ENCODE measurements around the gene FKBP4. TPM values are rescaled to one million over a fixed set of nuclear protein-coding genes. Genes with fewer than 3 reads are reported as not detected.

Gene FKBP4
- polyA plus RNA-seq, 4 donors, result 46.1 to 175 (median 137) TPM

DNA sequence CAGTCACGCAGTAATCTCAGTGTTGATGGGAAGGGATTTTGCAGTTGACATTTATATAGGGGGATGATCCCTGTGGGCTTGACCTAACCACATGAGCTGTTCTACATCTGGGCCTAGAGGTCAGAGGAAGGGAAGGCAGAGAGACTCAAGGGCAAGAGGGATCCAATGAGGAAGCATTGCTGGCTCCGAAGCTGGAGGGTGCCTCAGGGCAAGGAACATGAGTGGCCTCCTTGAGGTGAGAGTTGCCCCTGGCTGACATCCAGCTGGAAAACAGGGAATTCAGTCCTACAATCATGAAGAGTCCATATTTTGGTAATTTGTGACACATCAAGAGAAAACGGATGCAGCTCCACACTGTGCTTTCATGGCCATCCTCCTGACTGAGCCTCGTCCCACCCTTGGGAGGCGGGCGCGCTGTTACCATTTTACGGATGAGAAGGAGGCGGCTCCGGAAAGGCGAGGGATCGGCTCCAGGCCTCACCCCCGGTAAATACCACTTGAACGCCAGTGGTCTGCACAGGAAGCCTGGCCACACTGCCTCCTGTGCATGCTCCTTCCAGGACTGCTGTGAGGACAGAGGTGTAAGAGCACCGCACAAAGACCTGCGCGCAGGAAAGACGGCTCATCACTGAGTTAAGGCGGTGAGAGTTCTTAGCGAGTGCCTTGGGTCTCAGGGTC, 18.5 kb upstream of the FKBP4 start:
- DNase-seq (ENCODE audit: low read depth in 4 of 4, low spot score in 3 of 4), result no peak

DNA sequence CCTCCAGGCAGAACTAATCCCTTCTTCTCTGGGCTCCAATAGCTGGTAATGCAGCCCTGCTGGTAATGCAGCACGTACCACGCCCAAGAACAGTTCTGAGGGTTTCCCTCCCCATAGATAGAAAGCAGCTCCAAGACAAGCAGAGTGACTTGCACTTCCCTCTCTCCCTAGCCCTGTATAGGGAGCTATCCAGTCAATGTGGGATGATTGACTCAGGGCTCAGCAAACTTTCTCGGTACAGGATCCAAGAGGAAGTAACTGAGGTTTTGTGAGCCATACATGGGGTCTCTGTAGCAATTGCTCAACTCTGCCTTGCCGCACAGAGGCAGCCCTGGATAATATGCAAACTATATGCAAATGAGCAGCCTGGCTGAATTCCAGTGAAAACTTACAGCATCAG, 15.5 kb upstream of the FKBP4 start:
- no peak for DNase-seq (ENCODE audit: low read depth in 4 of 4, low spot score in 3 of 4)

DNA sequence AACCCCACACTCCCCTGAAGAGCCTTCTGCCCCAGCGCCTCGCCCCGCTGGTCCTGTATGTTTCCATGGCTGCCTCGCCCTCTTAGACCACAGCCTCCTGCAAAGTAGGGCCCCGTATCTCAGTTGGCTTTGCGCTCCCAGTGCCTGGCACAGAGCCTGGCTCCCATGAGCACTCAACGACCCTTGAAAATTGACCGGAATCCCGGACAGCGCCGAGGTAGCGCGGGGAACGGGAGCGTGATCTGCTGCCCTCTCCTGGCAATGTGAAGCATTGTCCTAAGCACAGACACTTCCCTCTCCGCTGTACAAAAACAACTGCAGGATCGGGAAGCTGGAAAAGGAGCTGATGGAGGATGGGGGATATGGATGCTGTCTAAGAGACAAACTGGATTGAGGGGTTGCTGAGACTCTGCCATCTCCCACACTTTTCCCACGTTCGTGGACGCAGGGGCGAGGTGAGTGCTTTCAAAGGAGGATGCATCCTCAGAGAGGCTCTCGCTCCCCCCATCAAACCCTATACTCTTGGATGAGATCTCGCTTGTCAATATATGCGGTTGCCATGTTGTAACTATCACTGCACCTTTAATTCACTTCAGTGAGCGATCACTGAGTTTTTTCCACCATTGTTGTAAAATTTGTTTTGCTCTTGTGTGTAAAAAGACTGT, 10.7 kb upstream of the FKBP4 start:
- DNase-seq (ENCODE audit: low read depth in 4 of 4, low spot score in 3 of 4), result no peak

DNA sequence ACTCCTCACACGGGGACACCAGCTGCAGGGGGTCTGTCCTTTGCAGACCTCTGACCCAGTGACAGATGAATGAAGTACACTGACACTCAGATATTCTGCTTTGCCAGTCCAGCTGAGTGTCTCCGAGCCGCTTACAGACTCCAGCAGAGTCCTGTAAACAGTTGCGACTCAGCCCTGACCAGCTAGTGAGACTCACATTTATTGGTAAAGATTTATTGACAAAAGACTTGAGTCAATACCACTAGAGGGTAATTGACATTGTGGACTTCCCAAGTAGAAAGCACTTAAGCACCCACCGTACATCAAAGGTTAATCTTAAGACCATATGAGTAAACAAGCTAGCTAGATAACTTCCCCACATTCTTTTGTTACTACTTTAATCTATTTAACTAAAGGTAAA, 9.8 kb upstream of the FKBP4 start:
- DNase-seq (ENCODE audit: low read depth in 4 of 4, low spot score in 3 of 4), result no peak

DNA sequence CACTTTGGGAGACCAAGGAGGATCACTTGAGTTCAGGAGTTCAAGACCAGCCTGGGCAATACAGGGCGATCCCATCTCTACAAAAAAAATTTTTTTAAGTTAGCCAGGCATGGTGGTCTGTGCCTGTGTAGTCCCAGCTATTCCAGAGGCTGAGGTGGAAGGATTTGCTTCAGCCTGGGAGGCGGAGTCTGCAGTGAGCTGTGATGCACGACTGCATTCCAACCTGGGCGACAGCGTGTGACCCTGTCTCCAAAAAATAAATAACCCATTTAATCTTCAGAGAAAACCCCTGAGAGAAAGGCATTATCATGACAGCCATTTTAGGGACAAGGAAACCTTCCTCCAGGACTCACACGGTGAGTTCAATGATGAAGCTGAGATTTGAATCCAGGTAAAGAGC, 3.7 kb upstream of the FKBP4 start:
- DNase-seq (ENCODE audit: low read depth in 4 of 4, low spot score in 3 of 4), result no peak

DNA sequence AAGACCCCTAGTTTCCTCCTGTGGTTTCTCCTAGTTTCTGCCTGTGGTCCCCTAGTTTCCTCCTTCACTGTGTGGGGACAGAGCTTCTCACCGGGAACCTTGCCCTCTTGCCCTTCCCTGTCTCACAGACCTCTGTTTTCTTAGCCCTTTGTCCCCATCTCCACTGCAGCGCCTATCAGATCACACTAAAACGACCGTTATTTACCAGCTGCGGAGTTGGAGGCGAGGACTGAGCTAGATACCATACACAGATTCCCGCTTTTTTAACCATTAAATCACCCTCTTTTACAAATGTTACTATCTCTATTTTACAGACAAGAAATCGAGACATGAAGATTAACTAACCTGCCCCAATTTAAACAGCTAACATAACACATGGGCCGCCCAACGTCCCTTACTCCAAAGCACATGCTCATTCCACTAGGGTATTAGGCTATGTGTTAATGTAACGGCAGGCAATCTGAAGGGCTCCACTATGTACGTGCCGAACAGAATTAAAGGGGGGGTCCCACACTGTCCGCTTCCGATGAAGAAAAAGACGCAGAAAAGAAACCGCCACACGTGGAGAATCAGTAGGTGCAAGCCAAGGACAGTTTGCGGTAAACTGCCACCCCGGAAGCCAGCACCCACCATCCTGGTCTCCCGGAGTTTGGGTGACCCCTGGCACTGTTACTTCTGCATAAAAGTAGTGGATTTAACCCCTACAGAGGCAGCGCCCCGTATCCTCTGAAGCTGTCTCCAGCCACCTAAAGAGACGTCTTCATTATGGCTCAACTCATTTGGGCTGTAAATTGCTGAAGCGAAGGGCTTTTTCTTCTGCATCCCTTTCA, 1.9 kb upstream of the FKBP4 start:
- no peak for DNase-seq (ENCODE audit: low read depth in 4 of 4, low spot score in 3 of 4)

DNA sequence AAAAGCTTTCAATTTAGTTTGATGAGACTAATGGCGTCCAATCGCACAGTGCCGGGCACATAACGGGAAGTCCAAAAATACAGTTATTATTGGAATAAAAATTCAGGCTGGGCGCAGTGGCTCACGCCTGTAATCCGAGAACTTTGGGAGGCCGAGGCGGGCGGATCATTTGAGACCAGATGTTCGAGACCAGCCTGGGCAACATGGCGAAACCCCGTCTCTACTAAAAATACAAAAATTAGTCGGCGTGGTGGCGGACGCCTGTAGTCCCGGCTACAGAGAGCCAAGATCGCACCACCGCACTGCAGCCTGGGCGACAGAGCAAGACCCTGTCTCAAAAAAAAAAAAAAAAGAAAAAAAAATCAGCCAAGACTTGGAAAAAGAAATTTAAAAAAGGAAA, 1.2 kb upstream of the FKBP4 start:
- no peak for DNase-seq (ENCODE audit: low read depth in 4 of 4, low spot score in 3 of 4)

DNA sequence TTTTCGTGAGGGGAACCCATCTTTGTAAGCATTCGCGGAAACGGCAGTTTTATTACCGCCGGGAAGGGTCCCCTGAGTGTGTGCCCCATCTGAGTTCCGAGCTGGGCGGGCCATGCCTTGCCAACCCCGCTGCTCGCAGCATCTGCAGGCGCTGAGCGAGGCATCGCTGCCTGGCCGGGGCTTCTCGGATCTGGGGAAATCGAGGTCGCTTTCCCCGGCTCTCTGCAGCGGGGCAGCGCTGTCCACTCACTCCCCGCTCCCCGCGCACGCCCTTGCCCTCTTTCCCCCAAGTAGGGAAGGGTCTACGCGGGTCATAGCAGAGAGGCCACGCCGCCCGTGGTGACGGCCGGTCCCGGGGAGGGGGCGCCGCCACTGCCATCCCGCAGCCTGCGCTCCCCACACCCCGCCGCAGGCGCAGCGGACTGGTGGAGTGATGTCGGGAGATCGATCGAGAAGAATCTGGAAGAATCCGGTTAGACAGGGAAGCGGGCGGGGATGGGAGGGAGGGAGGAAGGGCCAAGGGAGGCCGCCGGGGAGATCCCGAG, 507 bp upstream of the FKBP4 start:
- no peak for DNase-seq (ENCODE audit: low read depth in 4 of 4, low spot score in 3 of 4)

DNA sequence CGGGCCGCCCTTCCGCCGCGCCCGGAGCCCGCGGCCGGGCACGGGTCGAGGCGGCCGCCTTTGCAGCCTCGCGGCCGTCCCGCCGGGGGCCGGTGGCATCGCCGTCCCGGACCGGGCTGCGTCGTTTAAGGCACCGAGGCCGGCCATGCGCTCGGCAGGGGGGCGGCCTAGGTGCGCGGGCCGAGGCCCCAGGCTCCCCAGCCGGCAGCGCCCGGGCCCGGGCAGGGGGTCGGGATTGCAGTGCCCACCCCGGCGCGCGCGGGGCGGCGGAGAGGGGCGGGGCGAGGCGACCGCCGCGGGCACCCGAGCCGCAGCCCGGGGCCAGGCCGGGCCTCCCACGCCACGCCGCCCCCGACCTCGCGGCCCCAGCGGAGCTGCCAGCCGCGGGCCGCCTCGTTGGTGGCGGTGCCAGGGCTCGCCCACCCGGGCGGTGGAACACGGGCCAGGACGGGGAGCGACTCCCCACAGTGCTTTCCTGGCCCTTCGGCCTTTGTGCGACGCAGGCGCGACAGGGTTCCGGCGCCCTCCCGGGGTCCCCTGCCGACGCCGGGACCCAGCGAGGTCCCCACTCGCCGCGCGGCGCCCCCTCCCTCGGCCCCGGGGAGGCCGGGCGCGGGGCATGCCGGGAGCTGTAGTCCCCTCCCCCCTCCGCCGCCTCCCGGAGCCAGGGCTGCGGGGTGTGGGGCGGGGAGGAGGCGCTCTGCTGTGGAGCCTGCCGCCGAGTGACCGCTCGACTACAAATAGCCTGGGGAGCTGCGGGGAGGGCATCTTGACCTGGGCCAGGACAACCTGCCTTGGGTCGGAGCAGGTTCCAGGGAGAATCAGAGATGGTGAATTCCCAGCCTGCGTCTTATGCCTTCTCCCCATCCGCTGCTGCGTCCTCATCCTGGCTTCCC, 769 bp downstream of the FKBP4 start:
- DNase-seq (ENCODE audit: low read depth in 4 of 4, low spot score in 3 of 4), result peak in 1 of 4 donors; percentile 66

DNA sequence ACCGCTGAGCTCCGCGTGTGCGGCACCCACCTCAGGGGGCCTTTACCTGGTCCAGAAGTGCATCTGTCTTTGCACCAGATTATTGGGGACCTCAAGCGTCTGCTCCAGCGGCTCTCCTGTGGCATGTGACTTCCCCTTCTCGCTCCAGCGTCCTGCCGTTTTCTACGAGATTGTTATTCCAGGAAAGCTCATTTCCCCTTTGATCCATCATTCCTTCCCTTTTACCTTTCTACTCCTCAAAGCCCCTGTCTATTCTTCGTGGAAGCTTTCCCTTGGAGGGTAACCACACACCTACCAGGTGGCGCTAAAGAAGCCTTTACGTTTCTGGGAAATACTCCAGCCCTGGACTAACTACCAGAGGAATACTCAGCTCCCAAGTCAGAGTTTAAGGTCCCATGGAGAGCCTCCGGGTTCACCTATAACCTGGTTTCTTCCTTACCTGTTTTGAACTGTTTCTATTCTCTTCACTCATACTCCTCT, 1.5 kb downstream of the FKBP4 start:
- DNase-seq (ENCODE audit: low read depth in 4 of 4, low spot score in 3 of 4), result no peak

DNA sequence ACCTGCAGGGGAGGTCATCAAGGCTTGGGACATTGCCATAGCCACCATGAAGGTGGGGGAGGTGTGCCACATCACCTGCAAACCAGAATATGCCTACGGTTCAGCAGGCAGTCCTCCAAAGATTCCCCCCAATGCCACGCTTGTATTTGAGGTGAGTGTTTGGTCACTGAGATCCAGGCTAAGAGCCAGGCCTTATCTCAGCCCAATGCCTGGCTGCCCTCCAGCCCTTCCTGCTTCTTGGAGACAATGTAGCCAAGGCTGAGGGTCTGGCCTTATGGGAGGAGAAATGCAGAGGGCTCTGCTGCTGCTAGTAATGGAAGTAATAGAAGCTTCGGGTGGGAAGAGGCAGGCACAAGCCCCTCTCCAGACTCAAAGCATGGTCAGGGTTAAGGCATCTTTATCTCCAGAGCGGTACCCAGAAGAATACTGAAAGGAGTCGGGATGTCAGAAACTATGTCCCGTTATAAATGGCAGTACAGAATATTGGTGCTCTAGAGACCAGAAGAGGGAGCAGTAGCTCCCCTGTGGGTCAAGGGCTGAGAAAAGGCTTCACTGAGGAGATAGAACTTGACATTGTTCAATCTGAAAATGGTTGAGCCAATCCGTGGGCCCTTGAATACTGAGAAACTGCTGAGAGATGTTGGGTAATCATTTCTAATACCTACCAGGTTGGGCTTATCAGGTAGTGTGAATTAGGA, 3.1 kb downstream of the FKBP4 start:
- DNase-seq (ENCODE audit: low read depth in 4 of 4, low spot score in 3 of 4), result no peak

DNA sequence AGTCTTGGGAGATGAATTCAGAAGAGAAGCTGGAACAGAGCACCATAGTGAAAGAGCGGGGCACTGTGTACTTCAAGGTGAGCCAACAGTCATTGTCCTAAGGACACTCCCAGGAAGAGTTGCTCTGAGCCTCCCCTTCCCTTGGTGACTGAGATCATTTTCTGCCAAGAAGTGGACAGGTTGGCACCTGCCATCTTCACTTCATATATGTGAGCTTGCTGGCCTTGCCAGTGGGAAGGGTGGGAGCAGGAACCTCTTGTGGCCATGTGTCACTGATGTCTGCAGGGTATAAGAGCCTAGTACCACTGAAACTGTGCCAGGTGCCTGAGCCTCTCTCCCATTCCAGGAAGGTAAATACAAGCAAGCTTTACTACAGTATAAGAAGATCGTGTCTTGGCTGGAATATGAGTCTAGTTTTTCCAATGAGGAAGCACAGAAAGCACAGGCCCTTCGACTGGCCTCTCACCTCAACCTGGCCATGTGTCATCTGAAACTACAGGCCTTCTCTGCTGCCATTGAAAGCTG, 5.3 kb downstream of the FKBP4 start:
- no peak for DNase-seq (ENCODE audit: low read depth in 4 of 4, low spot score in 3 of 4)

DNA sequence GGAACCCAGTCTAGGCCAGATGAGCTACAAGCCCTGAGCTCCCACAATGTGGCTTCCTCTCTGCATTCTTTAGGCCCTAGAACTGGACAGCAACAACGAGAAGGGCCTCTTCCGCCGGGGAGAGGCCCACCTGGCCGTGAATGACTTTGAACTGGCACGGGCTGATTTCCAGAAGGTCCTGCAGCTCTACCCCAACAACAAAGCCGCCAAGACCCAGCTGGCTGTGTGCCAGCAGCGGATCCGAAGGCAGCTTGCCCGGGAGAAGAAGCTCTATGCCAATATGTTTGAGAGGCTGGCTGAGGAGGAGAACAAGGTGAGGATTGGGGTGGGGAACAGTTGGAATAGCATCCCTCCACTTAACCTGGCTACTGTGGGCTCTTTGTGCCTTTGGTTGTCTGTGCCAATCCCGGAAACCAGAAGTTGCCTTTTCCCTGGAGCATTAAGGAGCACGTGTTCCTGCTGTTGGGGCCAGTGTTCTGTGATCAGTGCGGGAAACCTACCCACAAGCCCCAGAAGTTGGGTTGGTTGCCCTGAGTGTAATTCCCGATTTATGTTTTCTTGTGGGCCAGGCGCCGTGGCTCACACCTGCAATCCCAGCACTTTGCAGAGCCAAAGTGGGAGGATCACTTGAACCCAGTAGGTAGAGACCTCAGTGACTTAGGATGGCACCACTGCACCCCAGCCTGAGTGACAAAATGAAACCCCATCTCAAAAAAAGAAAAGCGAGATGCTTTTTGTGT, 6.4 kb downstream of the FKBP4 start:
- DNase-seq (ENCODE audit: low read depth in 4 of 4, low spot score in 3 of 4), result no peak

DNA sequence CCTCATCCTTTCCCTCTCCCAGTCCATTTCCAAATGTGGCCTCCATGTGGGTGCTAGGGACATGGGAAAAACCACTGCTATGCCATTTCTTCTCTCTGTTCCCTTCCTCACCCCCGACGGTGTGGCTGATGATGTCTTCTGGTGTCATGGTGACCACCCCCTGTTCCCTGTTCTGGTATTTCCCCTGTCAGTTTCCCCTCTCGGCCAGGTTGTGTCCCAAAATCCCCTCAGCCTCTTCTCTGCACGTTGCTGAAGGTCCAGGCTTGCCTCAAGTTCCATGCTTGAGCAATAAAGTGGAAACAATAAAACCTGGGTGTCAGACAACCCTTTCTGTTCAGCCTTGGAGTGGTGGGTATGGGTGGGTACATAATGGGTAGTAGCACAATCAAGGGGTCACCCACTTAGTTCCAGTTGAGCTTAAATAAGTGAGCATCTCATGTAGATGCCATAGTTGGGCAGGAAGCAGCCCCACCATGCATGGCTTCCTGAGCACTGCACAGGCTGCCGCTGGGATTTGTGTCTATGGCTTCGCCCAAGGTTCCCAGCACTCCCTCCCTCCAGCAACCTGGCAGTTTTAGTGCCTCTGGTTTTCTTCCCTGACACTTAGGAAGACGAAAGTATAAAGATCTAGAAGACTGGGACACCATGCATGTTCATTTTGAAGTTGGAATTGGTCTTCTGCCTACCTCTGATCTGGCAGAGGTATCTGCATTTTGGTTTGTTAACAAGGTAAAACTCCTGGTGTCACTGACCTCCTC, 9.0 kb downstream of the FKBP4 start:
- no peak for DNase-seq (ENCODE audit: low read depth in 4 of 4, low spot score in 3 of 4)

DNA sequence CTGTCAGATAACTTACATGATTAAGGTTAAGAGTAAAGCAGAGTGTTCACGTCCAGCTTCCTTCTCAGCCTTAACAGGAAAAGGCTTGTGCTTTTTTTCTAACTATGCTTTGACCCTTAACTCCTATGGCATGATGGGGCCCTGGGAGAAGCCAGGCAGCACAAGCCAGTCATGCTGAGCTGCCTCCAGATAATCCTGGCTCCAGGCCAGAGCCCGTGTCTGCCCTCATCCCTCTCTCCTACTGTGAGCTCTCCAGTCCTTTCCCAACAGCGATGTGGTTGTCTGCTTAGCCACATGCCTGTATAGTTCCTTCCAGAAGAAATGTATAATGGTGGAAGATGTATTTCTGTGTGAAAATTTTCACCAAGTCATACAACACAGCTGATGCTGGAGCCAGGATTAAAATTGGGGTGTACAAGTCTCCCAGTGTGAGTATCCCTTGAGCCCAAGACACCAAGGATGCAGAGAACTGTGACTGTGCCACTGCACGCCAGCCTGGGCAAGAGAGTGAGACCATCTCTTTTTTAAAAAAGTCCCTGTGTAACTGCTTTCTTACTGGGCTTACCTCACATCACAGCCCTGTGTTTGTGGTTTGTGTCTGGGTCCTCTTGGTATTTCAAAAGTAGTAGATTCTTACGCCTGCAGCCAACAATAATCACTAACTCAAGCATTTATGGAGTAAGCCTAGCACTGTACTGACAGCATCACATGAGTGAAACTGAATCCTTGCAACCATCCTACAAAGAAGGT, 9.8 kb downstream of the FKBP4 start:
- DNase-seq (ENCODE audit: low read depth in 4 of 4, low spot score in 3 of 4), result no peak

DNA sequence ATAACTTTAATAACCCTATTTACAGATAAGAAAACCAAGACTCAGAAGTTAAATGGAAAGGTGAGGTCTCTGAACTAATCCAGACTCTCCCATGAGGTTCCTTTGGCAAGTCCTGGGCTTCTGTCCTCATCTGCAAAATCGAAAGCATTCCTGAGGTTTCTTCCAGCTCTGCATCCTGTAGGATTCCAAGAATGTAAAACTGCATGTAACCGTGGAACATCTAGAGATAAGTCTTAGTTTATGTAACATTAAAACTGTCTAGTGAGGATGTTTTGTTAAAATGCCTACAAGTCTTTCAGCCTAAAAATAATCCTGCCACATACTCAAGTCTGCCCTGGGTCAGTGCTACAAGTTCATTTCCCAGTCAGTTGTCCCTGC, 10.4 kb downstream of the FKBP4 start:
- no peak for DNase-seq (ENCODE audit: low read depth in 4 of 4, low spot score in 3 of 4)

DNA sequence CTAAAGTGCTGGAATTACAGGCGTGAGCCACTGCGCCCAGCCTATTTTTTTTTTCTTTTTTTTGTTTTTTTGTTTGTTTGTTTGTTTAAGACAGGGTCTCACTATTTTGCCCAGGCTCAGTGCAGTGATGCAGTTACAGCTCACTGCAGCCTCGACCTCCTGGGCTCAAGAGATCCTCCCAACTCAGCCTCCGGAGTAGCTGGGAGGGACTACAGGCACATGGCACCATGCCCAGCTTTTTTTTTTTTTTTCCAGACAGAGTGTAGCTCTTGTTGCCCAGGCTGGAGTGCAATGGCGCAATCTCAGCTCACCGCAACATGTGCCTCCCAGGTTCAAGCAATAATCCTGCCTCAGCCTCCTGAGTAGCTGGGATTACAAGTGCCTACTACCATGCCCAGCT, 11.9 kb downstream of the FKBP4 start:
- no peak for DNase-seq (ENCODE audit: low read depth in 4 of 4, low spot score in 3 of 4)

Data from left renal pelvis (tissue), 4 donors.